Neural progenitor cell (in vitro differentiated cells): ENCODE measurements around the gene MDGA2. TPM values are rescaled to one million over a fixed set of nuclear protein-coding genes. Genes with fewer than 3 reads are reported as not detected.

ENCODE experiments used
- DNase-seq: peaks from one replicate; pipeline ENCODE4 v3.0.0-alpha.2; 2016; ENCODE audit warnings: low spot score
- H2AFZ ChIP-seq: fragments of 200-600 bp; sonication (generic); replicated peaks from 2 replicates; pipeline ENCODE4 v1.6.1; 2016; ENCODE audit warnings: antibody characterized with exemption
- H3F3A ChIP-seq: fragments of 200-600 bp; sonication (generic); 2 replicates; pipeline ENCODE4 v1.6.1; 2016; ENCODE audit warnings: antibody characterized with exemption, low read depth
- H3K27ac ChIP-seq: fragments of 200-600 bp; sonication (generic); 2 replicates; pipeline ENCODE4 v1.5.1; 2016; ENCODE audit warnings: mild to moderate bottlenecking
- H3K27me3 ChIP-seq: fragments of 200-600 bp; sonication (generic); 2 replicates; pipeline ENCODE4 v1.6.1; 2016; ENCODE audit warnings: mild to moderate bottlenecking, moderate library complexity
- H3K36me3 ChIP-seq: fragments of 200-600 bp; sonication (generic); 2 replicates; pipeline ENCODE4 v1.5.1; 2016
- H3K4me1 ChIP-seq: fragments of 200-600 bp; sonication (generic); 2 replicates; pipeline ENCODE4 v1.6.1; 2016; ENCODE audit warnings: mixed run types
- H3K4me2 ChIP-seq: fragments of 200-600 bp; sonication (generic); 2 replicates; pipeline ENCODE4 v1.6.1; 2016
- H3K4me3 ChIP-seq: fragments of 200-600 bp; sonication (generic); 2 replicates; pipeline ENCODE4 v1.5.1; 2016
- H3K79me2 ChIP-seq: fragments of 200-600 bp; sonication (generic); 2 replicates; pipeline ENCODE4 v1.6.1; 2016; ENCODE audit warnings: low read depth
- H3K9ac ChIP-seq: fragments of 200-600 bp; sonication (generic); 2 replicates; pipeline ENCODE4 v1.6.1; 2016
- H3K9me3 ChIP-seq: fragments of 200-600 bp; sonication (generic); 2 replicates; pipeline ENCODE4 v1.5.1; 2016; ENCODE audit warnings: low read depth
- H4K20me1 ChIP-seq: fragments of 200-600 bp; sonication (generic); 2 replicates; pipeline ENCODE4 v1.6.1; 2016; ENCODE audit warnings: low read depth
- H3K27ac Mint-ChIP-seq: 3 replicates; pipeline ENCODE4 v1.8.0; 2021; ENCODE audit warnings: mixed read lengths
- H3K27me3 Mint-ChIP-seq: 2 replicates; pipeline ENCODE4 v1.8.0; 2022; ENCODE audit warnings: low read depth, mild to moderate bottlenecking, inconsistent platforms, moderate library complexity, mixed read lengths; ENCODE audit not compliant: insufficient read depth
- H3K36me3 Mint-ChIP-seq: 3 replicates; pipeline ENCODE4 v1.8.0; 2021; ENCODE audit warnings: mixed read lengths
- H3K4me1 Mint-ChIP-seq: 3 replicates; pipeline ENCODE4 v1.8.0; 2021; ENCODE audit warnings: mixed read lengths
- H3K4me3 Mint-ChIP-seq: 3 replicates; pipeline ENCODE4 v1.8.0; 2021; ENCODE audit warnings: mild to moderate bottlenecking, moderate library complexity, mixed read lengths
- H3K9me3 Mint-ChIP-seq: 3 replicates; pipeline ENCODE4 v1.8.0; 2020; ENCODE audit warnings: mixed read lengths
- CTCF ChIP-seq: fragments of 200-600 bp; sonication (generic); IDR thresholded peaks from 2 replicates; pipeline ENCODE4 v1.5.1; 2017; ENCODE audit warnings: antibody characterized with exemption, mild to moderate bottlenecking
- EZH2 ChIP-seq: fragments of 200-600 bp; sonication (generic); IDR thresholded peaks from 2 replicates; pipeline ENCODE4 v1.6.1; 2017; ENCODE audit warnings: antibody characterized with exemption, mild to moderate bottlenecking, moderate library complexity
- EZH2phosphoT487 ChIP-seq: fragments of 200-600 bp; sonication (generic); IDR thresholded peaks from 2 replicates; pipeline ENCODE4 v1.6.1; 2017; ENCODE audit warnings: antibody characterized with exemption
- total RNA-seq: library from RNA; depleted of rRNA; stranded (reverse); fragments of >200 nt; gene quantifications from 2 replicates; pipeline ENCODE4 v1.2.3, GENCODE V29; 2015; ENCODE audit warnings: low replicate concordance

MDGA2 gene
- 0.77 and 1.0 TPM in 2 replicates for total RNA-seq

- Mint-ChIP-seq H3K9me3 (no peaks in the 10 kb centered on the region), H3K27ac (peak within 1 kb of the TSS; percentile 87), H3K4me1 (peaks cover 39% of the 10 kb centered on the region), H3K27me3 (peaks cover 6% of the 10 kb centered on the region), H3K36me3 (no peaks in the 10 kb centered on the region), H3K4me3 (peak within 1 kb of the TSS; percentile 99)
- Histone ChIP-seq H3K9ac (no peak within 1 kb of the TSS), H3K27ac (no peak within 1 kb of the TSS), H3K79me2 (no peaks in the 10 kb centered on the region), H3K9me3 (no peaks in the 10 kb centered on the region), H4K20me1 (peaks cover 15% of the 10 kb centered on the region), H3K27me3 (peaks cover 89% of the 10 kb centered on the region), H2AFZ (peak within 1 kb of the TSS; percentile 96), H3K4me1 (peaks cover 5% of the 10 kb centered on the region), H3K4me2 (peak within 1 kb of the TSS; percentile 95), H3F3A (peaks cover 13% of the 10 kb centered on the region), H3K36me3 (no peaks in the 10 kb centered on the region), H3K4me3 (peak within 1 kb of the TSS; percentile 72)
- peak; percentile 85 for DNase-seq
- no peak for TF ChIP-seq CTCF
- TF ChIP-seq EZH2phosphoT487 = peak; percentile 61
- no peak for TF ChIP-seq EZH2
Measured at GRCh38 chr14:47675466-47676314, at the start of gene MDGA2. Gene MDGA2, minus strand, starts transcription at chr14:47675605.

- no peaks in the 10 kb centered on the region for H3K9me3 ChIP-seq
- Mint-ChIP-seq H3K27me3 (no peaks in the 10 kb centered on the region), H3K4me3 (no peak overlapping the region), H3K27ac (no peak overlapping the region), H3K4me1 (no peaks in the 10 kb centered on the region), H3K36me3 (no peaks in the 10 kb centered on the region), H3K9me3 (no peaks in the 10 kb centered on the region)
- no peak for TF ChIP-seq EZH2phosphoT487
- TF ChIP-seq EZH2 = no peak
- TF ChIP-seq CTCF = no peak
- no peak overlapping the region for H3K27ac ChIP-seq
- no peak overlapping the region for H3K9ac ChIP-seq
- H3K79me2 ChIP-seq = no peaks in the 10 kb centered on the region
- H4K20me1 ChIP-seq = no peaks in the 10 kb centered on the region
- H3K4me1 ChIP-seq = no peaks in the 10 kb centered on the region
- H3K4me2 ChIP-seq = no peak overlapping the region
- no peaks in the 10 kb centered on the region for H3K36me3 ChIP-seq
- H2AFZ ChIP-seq = no peak overlapping the region
- no peaks in the 10 kb centered on the region for H3K27me3 ChIP-seq
- DNase-seq = no peak
- no peaks in the 10 kb centered on the region for H3F3A ChIP-seq
- no peak overlapping the region for H3K4me3 ChIP-seq
Measured at GRCh38 chr14:47722929-47723693, 47.7 kb upstream of the MDGA2 start.

GRCh38 chr14:47720281-47720680 is 44.9 kb upstream of the MDGA2 start:
- H3F3A ChIP-seq = no peaks in the 10 kb centered on the region
- TF ChIP-seq EZH2 (no peak), CTCF (no peak), EZH2phosphoT487 (no peak)
- H3K36me3 ChIP-seq = no peaks in the 10 kb centered on the region
- H3K4me3 ChIP-seq = no peak overlapping the region
- H2AFZ ChIP-seq = no peak overlapping the region
- H3K9me3 ChIP-seq = no peaks in the 10 kb centered on the region
- no peaks in the 10 kb centered on the region for H3K36me3 Mint-ChIP-seq
- no peak for DNase-seq
- H3K27me3 Mint-ChIP-seq = no peaks in the 10 kb centered on the region
- no peaks in the 10 kb centered on the region for H3K9me3 Mint-ChIP-seq
- H3K27ac Mint-ChIP-seq = no peak overlapping the region
- H3K4me1 Mint-ChIP-seq = no peaks in the 10 kb centered on the region
- no peaks in the 10 kb centered on the region for H3K79me2 ChIP-seq
- no peaks in the 10 kb centered on the region for H4K20me1 ChIP-seq
- H3K4me1 ChIP-seq = no peaks in the 10 kb centered on the region
- no peak overlapping the region for H3K27ac ChIP-seq
- H3K27me3 ChIP-seq = no peaks in the 10 kb centered on the region
- no peak overlapping the region for H3K4me3 Mint-ChIP-seq
- H3K4me2 ChIP-seq = no peak overlapping the region
- no peak overlapping the region for H3K9ac ChIP-seq
